Body of pancreas (tissue), 4 donors: ENCODE measurements around the gene SMIM15.

ENCODE experiments used
- POLR2A ChIP-seq, 3 donors: fragments of 450-650 bp; IDR thresholded peaks; one replicate each; pipeline ENCODE4 v1.6.1; 2016; ENCODE audit warnings: antibody characterized with exemption in 3 of 3, mild to moderate bottlenecking in 2 of 3
- TF ChIP-seq, protein P1 (sequence below), 7 experiments: fragments of 450-650 bp in 4 of 7; fragments of 200-600 bp in 3 of 7; sonication (generic) in 3 of 7; IDR thresholded peaks; one replicate each; pipeline ENCODE4 v1.5.1; 2016 to 2019; ENCODE audit warnings: antibody characterized with exemption in 7 of 7

DNA sequence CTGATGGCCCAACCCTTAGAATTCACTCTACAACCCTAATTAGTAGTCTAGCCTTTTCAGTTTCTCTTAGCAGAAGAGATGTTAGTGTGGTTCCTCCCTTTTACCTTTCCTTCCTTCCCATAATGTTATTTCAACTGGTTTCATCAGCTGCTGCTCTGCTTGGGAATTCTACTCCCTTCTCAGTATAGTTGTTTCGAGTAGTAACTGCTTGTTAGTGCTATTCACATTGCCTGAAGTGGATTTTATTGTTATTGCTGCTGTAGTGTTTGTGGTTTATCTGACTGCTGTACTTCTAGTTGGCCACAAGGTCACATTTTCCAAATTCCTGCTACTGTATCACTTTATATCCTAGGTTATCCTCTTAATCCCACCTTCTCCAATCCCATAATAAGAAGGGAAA lies 29.7 kb downstream of the SMIM15 start:
- TF ChIP-seq, protein P1, sequence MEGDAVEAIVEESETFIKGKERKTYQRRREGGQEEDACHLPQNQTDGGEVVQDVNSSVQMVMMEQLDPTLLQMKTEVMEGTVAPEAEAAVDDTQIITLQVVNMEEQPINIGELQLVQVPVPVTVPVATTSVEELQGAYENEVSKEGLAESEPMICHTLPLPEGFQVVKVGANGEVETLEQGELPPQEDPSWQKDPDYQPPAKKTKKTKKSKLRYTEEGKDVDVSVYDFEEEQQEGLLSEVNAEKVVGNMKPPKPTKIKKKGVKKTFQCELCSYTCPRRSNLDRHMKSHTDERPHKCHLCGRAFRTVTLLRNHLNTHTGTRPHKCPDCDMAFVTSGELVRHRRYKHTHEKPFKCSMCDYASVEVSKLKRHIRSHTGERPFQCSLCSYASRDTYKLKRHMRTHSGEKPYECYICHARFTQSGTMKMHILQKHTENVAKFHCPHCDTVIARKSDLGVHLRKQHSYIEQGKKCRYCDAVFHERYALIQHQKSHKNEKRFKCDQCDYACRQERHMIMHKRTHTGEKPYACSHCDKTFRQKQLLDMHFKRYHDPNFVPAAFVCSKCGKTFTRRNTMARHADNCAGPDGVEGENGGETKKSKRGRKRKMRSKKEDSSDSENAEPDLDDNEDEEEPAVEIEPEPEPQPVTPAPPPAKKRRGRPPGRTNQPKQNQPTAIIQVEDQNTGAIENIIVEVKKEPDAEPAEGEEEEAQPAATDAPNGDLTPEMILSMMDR (IDR thresholded peaks at IDR 0.05): no peak
- no peak for TF ChIP-seq POLR2A (IDR thresholded peaks at IDR 0.05)
